Upper lobe of right lung (tissue), 1 donor: ENCODE data around the gene ERICH2. TPM values are rescaled to one million over a fixed set of nuclear protein-coding genes. Genes with fewer than 3 reads are reported as not detected.

Experiments
- ATAC-seq: fragments of 200-7000 bp; cut with Tn5 transposase; one replicate; pipeline ENCODE4 v1.9.1; 2020; ENCODE audit warnings: mild to moderate bottlenecking, moderate library complexity
- DNase-seq: peaks from one replicate; pipeline ENCODE4 v3.0.0-alpha.2; 2020
- H3K27ac ChIP-seq: fragments of 200-600 bp; one replicate; pipeline ENCODE4 v1.8.0; 2022
- H3K27me3 ChIP-seq: fragments of 200-600 bp; one replicate; pipeline ENCODE4 v1.8.0; 2022; ENCODE audit warnings: mild to moderate bottlenecking
- H3K36me3 ChIP-seq: fragments of 200-600 bp; one replicate; pipeline ENCODE4 v1.8.0; 2022
- H3K4me1 ChIP-seq: fragments of 200-600 bp; one replicate; pipeline ENCODE4 v1.8.0; 2022
- H3K4me3 ChIP-seq: fragments of 200-600 bp; one replicate; pipeline ENCODE4 v1.8.0; 2022; ENCODE audit warnings: mild to moderate bottlenecking
- H3K9me3 ChIP-seq: fragments of 200-600 bp; one replicate; pipeline ENCODE4 v1.8.0; 2022
- CTCF ChIP-seq: fragments of 200-600 bp; IDR thresholded peaks from one replicate; pipeline ENCODE4 v1.8.0; 2022; ENCODE audit warnings: antibody characterized with exemption
- intact Hi-C: fragments of 100-400 bp; cut with DNase I; formaldehyde crosslinking; loops from one replicate; pipeline ENCODE4 v1.11.0; 2022
- total RNA-seq: library from RNA; stranded (reverse); fragmentation: NEBNext Ultra II Directional; extraction: Animal tissue kit (Norgen Biotek cat#: 25700); gene quantifications from one replicate; pipeline ENCODE4 v1.2.1, GENCODE V29; 2021
- donor health status: DM: no; HTN: yes; CAD: no; lungs with severe emphysema.

Gene ERICH2
- total RNA-seq, 1 donor from 2014 or later: 5.6 TPM

DNA sequence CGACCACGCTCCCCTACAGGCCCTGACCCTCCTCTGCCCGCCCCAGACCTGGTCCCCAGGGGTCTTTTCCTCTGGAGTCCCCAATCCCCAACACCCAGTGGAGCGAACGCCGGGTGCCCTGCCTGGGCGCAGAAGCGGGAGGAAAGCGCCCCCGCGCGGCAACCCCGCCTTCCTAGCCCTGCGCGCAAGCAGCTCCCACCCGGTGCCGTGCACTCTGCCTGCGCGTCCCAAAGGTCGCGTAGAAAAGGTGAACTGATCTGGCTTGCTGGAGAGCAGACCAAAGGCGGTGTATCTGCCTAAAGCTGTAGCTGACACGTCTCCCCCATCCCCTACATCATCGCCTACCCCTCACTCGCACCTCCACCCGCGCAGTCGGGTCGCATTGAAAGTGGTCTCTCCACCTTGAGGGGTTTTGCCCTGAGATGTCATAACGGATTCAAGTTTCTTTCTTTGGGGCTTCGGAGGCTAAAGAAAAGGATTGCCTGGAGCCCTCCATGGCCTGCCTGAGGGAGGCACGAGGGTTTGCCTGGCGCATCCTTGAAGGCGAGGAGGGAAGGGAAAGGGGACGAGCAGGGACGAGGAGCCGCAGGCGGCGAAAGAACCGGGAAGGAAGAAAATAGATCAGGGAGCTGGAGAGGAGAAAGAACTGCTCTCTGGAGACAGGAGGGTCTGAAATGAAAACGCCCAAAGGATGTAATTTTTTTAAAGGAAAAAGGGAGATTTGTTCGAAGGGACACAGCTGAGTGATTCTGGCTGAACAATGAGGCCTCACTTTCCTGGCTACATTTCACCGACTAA is 52.3 kb downstream of the ERICH2 start:
- peaks cover 47% of the 10 kb centered on the region for H3K4me1 ChIP-seq

GRCh38 chr2:170823088-170823897 is 53.1 kb downstream of the ERICH2 start:
- intact Hi-C loops: no loop called here
- Histone ChIP-seq H3K4me1 (peaks cover 42% of the 10 kb centered on the region), H3K27me3 (peaks cover 73% of the 10 kb centered on the region), H3K36me3 (no peaks in the 10 kb centered on the region), H3K9me3 (no peaks in the 10 kb centered on the region), H3K4me3 (peak overlapping the region; percentile 33), H3K27ac (no peak overlapping the region)
- TF ChIP-seq CTCF: no peak
- peak; percentile 36 for ATAC-seq
- no peak for DNase-seq

More for the DNA sequence above, 52.3 kb downstream of the ERICH2 start:
- DNase-seq: no peak
- Histone ChIP-seq H3K27ac (no peak overlapping the region), H3K36me3 (no peaks in the 10 kb centered on the region), H3K9me3 (no peaks in the 10 kb centered on the region), H3K4me3 (peak overlapping the region; percentile 33), H3K27me3 (peaks cover 81% of the 10 kb centered on the region)
- ATAC-seq: peak; percentile 7
- peak; percentile 10 for TF ChIP-seq CTCF
- intact Hi-C loops: no loop called here

DNA sequence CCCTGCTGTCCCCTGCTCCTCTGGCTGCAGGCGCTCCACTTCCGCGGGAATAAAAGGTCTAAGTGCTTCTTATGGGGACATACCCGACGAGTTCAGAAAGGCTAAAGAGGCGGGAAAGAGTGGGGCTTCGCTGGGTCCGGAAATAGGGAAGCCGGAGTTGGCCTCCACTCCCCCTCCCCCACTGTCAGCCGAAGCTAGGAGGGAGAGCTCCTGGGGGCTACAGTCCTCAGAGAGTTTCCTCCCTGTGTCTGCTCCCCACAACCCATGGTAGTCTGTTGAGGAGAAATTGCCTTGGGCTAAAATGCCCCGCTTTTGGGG is 53.7 kb downstream of the ERICH2 start:
- no peak for DNase-seq
- Histone ChIP-seq H3K27ac (no peak overlapping the region), H3K36me3 (no peaks in the 10 kb centered on the region), H3K4me3 (peak overlapping the region; percentile 33), H3K4me1 (peaks cover 42% of the 10 kb centered on the region), H3K27me3 (peaks cover 67% of the 10 kb centered on the region), H3K9me3 (no peaks in the 10 kb centered on the region)
- ATAC-seq: no peak
- TF ChIP-seq CTCF: no peak
- intact Hi-C loops: no loop called here

GRCh38 chr2:170824526-170825015 is 54.4 kb downstream of the ERICH2 start:
- no peak for TF ChIP-seq CTCF
- DNase-seq: no peak
- Histone ChIP-seq H3K36me3 (no peaks in the 10 kb centered on the region), H3K9me3 (no peaks in the 10 kb centered on the region), H3K27ac (no peak overlapping the region), H3K4me1 (peaks cover 42% of the 10 kb centered on the region), H3K27me3 (peaks cover 60% of the 10 kb centered on the region), H3K4me3 (no peak overlapping the region)
- no peak for ATAC-seq
- intact Hi-C loops: no loop called here

GRCh38 chr2:170827841-170828532 is 57.8 kb downstream of the ERICH2 start:
- peaks cover 36% of the 10 kb centered on the region for H3K27me3 ChIP-seq
- H3K9me3 ChIP-seq: no peaks in the 10 kb centered on the region
- no peak overlapping the region for H3K27ac ChIP-seq
- no peaks in the 10 kb centered on the region for H3K36me3 ChIP-seq
- intact Hi-C loops: no loop called here
- no peak for TF ChIP-seq CTCF
- H3K4me3 ChIP-seq: no peak overlapping the region
- no peak for ATAC-seq
- DNase-seq: no peak
- peaks cover 10% of the 10 kb centered on the region for H3K4me1 ChIP-seq
